Vagina (tissue), 2 donors: ENCODE results near the gene DDHD1. TPM values are rescaled to one million over a fixed set of nuclear protein-coding genes. Genes with fewer than 3 reads are reported as not detected.
"Not testable (repeated sequence)": the region's sequence is repeated elsewhere in the genome, so short reads cannot be mapped to it uniquely, and the experiment has no call there.

ENCODE experiments used
- DNase-seq, 2 donors: peaks; one replicate each; pipeline ENCODE4 v3.0.0-alpha.2; 2017; ENCODE audit errors: extremely low spot score in 2 of 2
- H3K27ac ChIP-seq: fragments of 200-600 bp; sonication (generic); one replicate; pipeline ENCODE4 v1.5.1; 2019
- H3K27me3 ChIP-seq: fragments of 200-600 bp; sonication (generic); one replicate; pipeline ENCODE4 v1.5.1; 2019
- H3K36me3 ChIP-seq, 2 donors: fragments of 200-600 bp; sonication (generic); one replicate each; pipeline ENCODE4 v1.5.1; 2017 to 2019
- H3K4me1 ChIP-seq: fragments of 200-600 bp; sonication (generic); one replicate; pipeline ENCODE4 v1.5.1; 2019
- H3K4me3 ChIP-seq, 2 donors: fragments of 200-600 bp; sonication (generic); 1 replicate in 1 of 2; 2 replicates in 1 of 2; pipeline ENCODE4 v1.5.1; 2016 to 2019
- H3K9me3 ChIP-seq: fragments of 200-600 bp; sonication (generic); one replicate; pipeline ENCODE4 v1.5.1; 2019
- CTCF ChIP-seq, 3 experiments: fragments of 450-650 bp in 2 of 3; fragments of 200-600 bp in 1 of 3; sonication (generic) in 1 of 3; IDR thresholded peaks; one replicate each; pipeline ENCODE4 v1.5.1; 2017 to 2019; ENCODE audit warnings: antibody characterized with exemption in 3 of 3, mild to moderate bottlenecking in 2 of 3, moderate library complexity in 2 of 3
- POLR2A ChIP-seq, 2 donors: fragments of 450-650 bp; IDR thresholded peaks; one replicate each; pipeline ENCODE4 v1.6.1; 2017; ENCODE audit warnings: antibody characterized with exemption in 2 of 2, mild to moderate bottlenecking in 2 of 2, moderate library complexity in 2 of 2
- POLR2AphosphoS5 ChIP-seq, 2 donors: sonication (generic); formaldehyde crosslinking; IDR thresholded peaks; one replicate each; pipeline ENCODE4 v1.9.0; 2017; ENCODE audit warnings: antibody characterized with exemption in 2 of 2, mild to moderate bottlenecking in 2 of 2, low read depth in 1 of 2; ENCODE audit not compliant: insufficient read depth in 1 of 2
- intact Hi-C: fragments of 100-400 bp; cut with DNase I; formaldehyde crosslinking; loops from one replicate; pipeline ENCODE4 v1.15.1; 2023
- total RNA-seq: library from RNA; depleted of rRNA; stranded (reverse); fragments of >200 nt; gene quantifications from one replicate; pipeline ENCODE4 v1.2.3, GENCODE V29; 2016

The DDHD1 gene
- total RNA-seq, 1 donor from 2014 or later = 17.4 TPM

DNA sequence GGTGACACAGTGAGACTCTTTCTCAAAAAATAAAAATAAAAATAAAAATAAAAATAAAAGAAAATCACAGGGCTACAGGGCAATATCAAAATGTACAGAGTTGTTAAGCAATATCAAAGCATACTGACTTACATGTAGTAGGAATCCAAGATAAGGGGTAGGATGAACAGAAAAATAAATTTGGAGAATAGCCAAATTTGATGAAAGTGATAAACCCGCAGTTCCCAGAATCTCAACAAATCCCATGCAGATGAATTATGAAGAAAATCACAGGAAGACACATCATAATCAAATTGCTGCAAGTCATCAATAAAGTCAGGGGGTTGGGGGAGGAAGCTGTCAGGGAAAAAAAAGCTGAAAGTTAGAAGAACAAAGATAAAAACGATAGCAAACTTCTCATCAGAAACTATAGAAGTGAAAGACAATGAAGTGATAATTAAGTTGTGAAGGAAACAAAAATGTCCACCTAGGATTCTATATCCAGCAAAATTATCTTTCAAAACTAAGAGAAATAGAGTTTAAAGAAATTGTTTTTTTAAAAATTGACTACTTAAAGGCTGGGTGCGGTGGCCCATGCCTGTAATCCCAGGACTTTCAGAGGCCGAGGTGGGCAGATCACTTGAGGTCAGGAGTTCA, 15.4 kb downstream of the DDHD1 start:
- Histone ChIP-seq H3K27me3 (no peaks in the 10 kb centered on the region), H3K4me1 (no peaks in the 10 kb centered on the region), H3K27ac (no peak overlapping the region), H3K4me3 (no peak overlapping the region), H3K36me3 (no peaks in the 10 kb centered on the region), H3K9me3 (peaks cover 19% of the 10 kb centered on the region)
- intact Hi-C loops = no loop called here
- no peak for DNase-seq
- TF ChIP-seq POLR2A (IDR thresholded peaks at IDR 0.05) (no peak), POLR2AphosphoS5 (IDR thresholded peaks at IDR 0.05; ENCODE audit: insufficient read depth in 1 of 2, low read depth in 1 of 2) (no peak), CTCF (IDR thresholded peaks at IDR 0.05) (no peak)

GRCh38 chr14:53130491-53130890, 22.6 kb downstream of the DDHD1 start:
- intact Hi-C loops, H3K27me3 ChIP-seq, H3K9me3 ChIP-seq, H3K4me3 ChIP-seq, H3K27ac ChIP-seq, H3K36me3 ChIP-seq, DNase-seq: not testable (repeated sequence)
- H3K4me1 ChIP-seq = peaks cover 16% of the 10 kb centered on the region

DNA sequence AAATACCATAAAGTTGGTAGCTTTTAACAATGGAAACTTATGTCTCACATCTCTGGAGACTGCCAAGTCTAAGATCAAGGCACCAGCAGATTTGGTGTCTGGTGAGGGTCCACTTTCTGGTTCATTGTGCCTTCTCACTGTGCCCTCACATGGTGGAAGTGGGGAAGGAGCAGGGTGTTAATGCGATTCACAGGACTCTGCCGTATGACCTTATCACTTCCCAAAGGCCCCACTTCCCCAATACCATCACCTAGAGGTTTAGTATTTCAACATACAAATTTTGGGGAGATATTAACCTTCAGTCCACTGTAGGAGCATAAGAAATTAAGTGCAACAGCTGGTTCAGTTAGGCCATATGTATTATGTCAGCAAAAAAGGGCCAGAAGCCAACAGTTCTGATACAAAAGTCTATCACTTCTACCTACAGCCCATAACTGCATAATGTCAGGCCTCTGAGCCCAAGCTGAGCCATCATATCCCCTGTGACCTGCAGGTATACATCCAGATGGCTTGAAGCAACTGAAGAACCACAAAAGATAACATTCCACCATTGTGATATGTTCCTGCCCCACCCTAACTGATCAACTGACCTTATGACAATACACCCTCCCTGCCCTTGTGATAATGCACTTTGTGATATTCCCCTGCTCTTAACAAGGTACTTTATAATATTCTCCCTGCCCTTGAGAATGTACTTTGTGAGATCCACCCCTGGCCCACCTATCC, 24.7 kb downstream of the DDHD1 start:
- TF ChIP-seq CTCF (IDR thresholded peaks at IDR 0.05) (no peak), POLR2A (IDR thresholded peaks at IDR 0.05) (no peak), POLR2AphosphoS5 (IDR thresholded peaks at IDR 0.05; ENCODE audit: insufficient read depth in 1 of 2, low read depth in 1 of 2) (no peak)
- intact Hi-C loops = no loop called here
- H3K4me1 ChIP-seq = peaks cover 22% of the 10 kb centered on the region

DNA sequence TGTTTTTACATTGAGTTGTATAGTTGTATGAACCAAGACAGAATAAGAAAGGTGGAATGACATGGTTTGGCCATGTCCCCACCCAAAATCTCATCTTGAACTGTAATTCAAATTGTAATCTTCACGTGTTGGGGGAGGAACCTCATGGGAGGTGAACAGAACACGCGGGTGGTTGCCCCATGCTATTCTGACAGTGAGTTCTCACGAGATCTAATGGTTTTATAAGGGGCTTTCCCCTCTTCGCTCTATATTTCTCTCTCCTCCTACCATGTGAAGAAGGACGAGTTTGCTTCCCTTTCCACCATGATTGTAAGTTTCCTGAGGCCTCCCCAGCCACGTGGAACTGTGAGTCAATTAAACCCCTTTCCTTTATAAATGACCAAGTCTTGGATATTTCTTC, 25.3 kb downstream of the DDHD1 start:
- TF ChIP-seq POLR2AphosphoS5 (IDR thresholded peaks at IDR 0.05; ENCODE audit: insufficient read depth in 1 of 2, low read depth in 1 of 2) = no peak
- no peak for TF ChIP-seq POLR2A (IDR thresholded peaks at IDR 0.05)
- TF ChIP-seq CTCF (IDR thresholded peaks at IDR 0.05) = no peak
- no peaks in the 10 kb centered on the region for H3K9me3 ChIP-seq

More for the DNA sequence above, 24.7 kb downstream of the DDHD1 start:
- H3K4me3 ChIP-seq = no peak overlapping the region
- H3K9me3 ChIP-seq = no peaks in the 10 kb centered on the region
- no peaks in the 10 kb centered on the region for H3K36me3 ChIP-seq
- H3K27me3 ChIP-seq = no peaks in the 10 kb centered on the region
- H3K27ac ChIP-seq = no peak overlapping the region
- no peak for DNase-seq

DNA sequence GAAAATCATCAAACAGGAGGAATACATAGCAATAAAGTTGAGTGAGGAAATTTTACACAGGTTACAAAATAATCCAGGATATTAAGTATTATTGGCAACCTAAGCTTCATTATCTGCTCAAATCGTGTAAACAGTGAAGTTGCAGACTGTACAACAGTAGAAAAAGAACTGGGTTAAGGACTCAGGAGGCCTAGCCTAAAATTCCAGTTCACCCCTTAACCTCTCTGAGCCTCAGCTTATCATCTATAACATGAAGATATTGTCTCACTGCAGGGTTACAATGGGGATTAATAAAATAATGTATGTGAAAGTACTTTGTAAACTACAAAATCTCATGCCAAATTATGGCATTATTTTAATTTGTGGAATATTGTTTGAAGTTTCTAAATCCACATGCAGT, 26.0 kb downstream of the DDHD1 start:
- no peak for TF ChIP-seq POLR2AphosphoS5 (IDR thresholded peaks at IDR 0.05; ENCODE audit: insufficient read depth in 1 of 2, low read depth in 1 of 2)
- TF ChIP-seq CTCF (IDR thresholded peaks at IDR 0.05) = no peak
- no peak for TF ChIP-seq POLR2A (IDR thresholded peaks at IDR 0.05)
- no peak for DNase-seq
- intact Hi-C loops = no loop called here
- no peaks in the 10 kb centered on the region for H3K27me3 ChIP-seq
- H3K4me3 ChIP-seq = no peak overlapping the region
- no peak overlapping the region for H3K27ac ChIP-seq
- H3K36me3 ChIP-seq = no peaks in the 10 kb centered on the region
- H3K9me3 ChIP-seq = no peaks in the 10 kb centered on the region
- H3K4me1 ChIP-seq = peaks cover 22% of the 10 kb centered on the region

More for the DNA sequence above, 25.3 kb downstream of the DDHD1 start:
- Histone ChIP-seq H3K4me3 (no peak overlapping the region), H3K36me3 (no peaks in the 10 kb centered on the region), H3K27ac (no peak overlapping the region), H3K27me3 (no peaks in the 10 kb centered on the region), H3K4me1 (peaks cover 22% of the 10 kb centered on the region)
- intact Hi-C loops = no loop called here
- no peak for DNase-seq
